ENCODE data around the gene SNCG.

SNCG gene

DNA sequence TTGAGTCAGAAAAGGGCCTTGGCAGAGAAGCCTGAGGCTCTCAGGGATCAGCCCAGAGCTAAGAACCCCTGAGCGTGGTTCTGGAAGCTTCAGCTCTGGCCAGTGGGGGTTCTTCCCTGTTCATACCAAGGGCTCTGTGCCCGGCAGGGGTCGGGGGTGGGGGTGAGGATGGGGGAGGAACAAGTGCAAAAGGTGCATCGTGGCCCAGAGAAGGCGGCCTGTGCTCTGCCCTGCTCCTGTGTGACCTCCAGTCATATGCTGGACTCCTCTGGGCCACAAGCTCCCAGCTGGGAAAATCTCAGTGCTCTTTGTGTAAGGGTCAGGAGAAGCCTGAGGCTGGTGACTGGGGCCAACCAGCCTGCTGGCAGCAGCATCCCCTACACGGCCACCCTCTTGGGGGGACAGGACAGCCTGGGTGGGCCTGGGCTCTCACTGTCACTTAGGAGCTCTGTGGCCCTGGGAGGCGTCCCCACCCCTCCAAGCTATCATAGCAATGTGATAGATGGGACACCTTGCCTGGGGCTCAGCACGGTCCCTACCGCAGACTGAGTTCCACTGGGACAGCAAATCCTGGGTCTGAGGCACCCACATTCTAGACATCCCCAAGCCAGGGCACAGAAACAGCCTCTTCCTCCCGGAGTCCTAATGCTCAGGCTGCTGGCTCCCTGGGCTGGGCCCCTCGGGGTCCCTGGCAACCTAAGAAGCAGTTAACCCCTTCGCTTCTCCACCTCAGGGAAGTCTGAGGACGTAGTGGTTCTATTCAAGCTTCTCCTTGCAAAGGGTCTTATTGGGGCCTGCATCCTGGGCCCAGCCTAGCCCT, 3.5 kb upstream of the SNCG start:
- Histone ChIP-seq H3K36me3 (ENCODE audit: control insufficient read depth, insufficient read depth, low read length) (no peaks in the 10 kb centered on the region), H3K9me3 (ENCODE audit: control insufficient read depth, low read length) (no peaks in the 10 kb centered on the region), H3K4me3 (ENCODE audit: insufficient read depth, low read depth, low read length, poor library complexity, severe bottlenecking) (no peak overlapping the region), H3K27ac (ENCODE audit: insufficient read depth, low read length, poor library complexity, severe bottlenecking) (no peak overlapping the region), H3K27me3 (replicated peaks; ENCODE audit: control insufficient read depth, insufficient read depth, low read length, poor library complexity, severe bottlenecking) (no peaks in the 10 kb centered on the region), H3K4me1 (ENCODE audit: control insufficient read depth, insufficient read depth, low read length, poor library complexity, severe bottlenecking) (peaks cover 21% of the 10 kb centered on the region)
- no peak for DNase-seq

DNA sequence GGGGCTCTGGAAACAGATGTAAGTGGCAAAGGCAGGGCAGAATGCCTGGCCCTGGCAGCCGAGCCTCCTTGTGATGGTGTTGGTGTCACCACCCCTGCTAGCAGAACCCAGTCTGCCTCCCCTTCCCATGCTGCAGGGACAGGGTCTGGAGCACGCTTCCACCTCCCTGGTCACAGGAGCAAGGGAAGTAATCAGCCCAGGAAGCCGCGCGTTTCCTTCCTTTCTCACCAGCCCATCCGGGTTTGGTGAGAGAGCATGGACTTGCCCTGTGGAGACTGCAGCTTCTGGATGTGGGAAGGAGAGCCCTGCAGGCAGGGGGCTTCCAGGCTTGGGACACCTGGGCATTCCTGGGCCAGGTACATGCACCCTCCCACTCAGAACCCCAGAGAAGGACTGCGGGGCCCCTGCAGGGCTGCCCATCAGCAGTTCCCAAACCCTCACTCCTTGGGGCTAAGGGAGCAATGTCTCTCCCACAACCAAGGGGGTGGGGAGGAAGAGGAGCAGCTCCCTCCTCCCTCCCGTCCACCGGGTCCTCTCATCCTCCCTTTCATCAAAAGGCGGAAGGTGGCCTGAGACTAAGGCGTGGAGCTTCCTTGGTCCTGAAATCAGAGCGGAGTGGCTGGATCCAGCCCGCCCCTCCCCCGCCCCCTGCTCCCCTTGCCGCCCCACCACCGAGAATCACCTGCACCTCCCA, 2.8 kb upstream of the SNCG start:
- Histone ChIP-seq H3K4me3 (ENCODE audit: insufficient read depth, low read depth, low read length, poor library complexity, severe bottlenecking) (no peak overlapping the region), H3K27ac (ENCODE audit: insufficient read depth, low read length, poor library complexity, severe bottlenecking) (no peak overlapping the region), H3K4me1 (ENCODE audit: control insufficient read depth, insufficient read depth, low read length, poor library complexity, severe bottlenecking) (peaks cover 13% of the 10 kb centered on the region), H3K27me3 (replicated peaks; ENCODE audit: control insufficient read depth, insufficient read depth, low read length, poor library complexity, severe bottlenecking) (no peaks in the 10 kb centered on the region), H3K36me3 (ENCODE audit: control insufficient read depth, insufficient read depth, low read length) (no peaks in the 10 kb centered on the region), H3K9me3 (ENCODE audit: control insufficient read depth, low read length) (no peaks in the 10 kb centered on the region)
- no peak for DNase-seq

DNA sequence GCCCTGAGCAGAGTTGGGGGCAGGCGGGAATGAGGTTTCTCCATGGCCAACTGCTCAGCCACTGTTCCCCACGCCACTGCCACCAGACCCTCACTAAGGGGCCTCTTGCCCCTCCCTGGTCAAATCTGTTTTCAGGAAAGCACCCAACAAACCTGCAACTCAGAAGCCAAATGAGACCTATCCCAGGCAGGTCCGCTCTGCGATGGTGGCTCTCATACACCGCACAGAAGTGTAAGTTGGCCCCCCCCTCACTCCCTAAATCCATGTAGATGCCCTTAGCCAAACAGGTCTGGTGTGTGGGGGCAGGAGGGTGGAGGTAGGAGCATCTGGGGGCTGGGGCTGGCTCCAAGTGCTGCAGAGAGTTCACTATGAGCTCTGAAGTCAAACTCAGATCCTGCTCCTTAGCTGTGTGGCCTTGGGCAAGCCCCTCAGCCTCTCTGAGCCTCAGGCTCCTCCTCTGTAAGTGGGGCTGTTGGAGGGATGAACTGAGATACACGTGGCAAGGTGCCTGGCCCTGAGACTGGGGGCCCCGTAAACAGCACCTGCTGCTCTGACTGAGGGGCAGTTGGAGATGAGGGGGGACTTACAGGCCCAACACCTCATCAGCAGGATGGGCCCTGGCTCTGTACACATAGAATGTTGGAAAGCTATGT, 2.1 kb upstream of the SNCG start:
- H3K27ac ChIP-seq (ENCODE audit: insufficient read depth, low read length, poor library complexity, severe bottlenecking) = no peak overlapping the region
- no peak overlapping the region for H3K4me3 ChIP-seq (ENCODE audit: insufficient read depth, low read depth, low read length, poor library complexity, severe bottlenecking)
- H3K36me3 ChIP-seq (ENCODE audit: control insufficient read depth, insufficient read depth, low read length) = no peaks in the 10 kb centered on the region
- peaks cover 6% of the 10 kb centered on the region for H3K4me1 ChIP-seq (ENCODE audit: control insufficient read depth, insufficient read depth, low read length, poor library complexity, severe bottlenecking)
- no peaks in the 10 kb centered on the region for H3K27me3 ChIP-seq (replicated peaks; ENCODE audit: control insufficient read depth, insufficient read depth, low read length, poor library complexity, severe bottlenecking)
- no peak for DNase-seq
- H3K9me3 ChIP-seq (ENCODE audit: control insufficient read depth, low read length) = no peaks in the 10 kb centered on the region

DNA sequence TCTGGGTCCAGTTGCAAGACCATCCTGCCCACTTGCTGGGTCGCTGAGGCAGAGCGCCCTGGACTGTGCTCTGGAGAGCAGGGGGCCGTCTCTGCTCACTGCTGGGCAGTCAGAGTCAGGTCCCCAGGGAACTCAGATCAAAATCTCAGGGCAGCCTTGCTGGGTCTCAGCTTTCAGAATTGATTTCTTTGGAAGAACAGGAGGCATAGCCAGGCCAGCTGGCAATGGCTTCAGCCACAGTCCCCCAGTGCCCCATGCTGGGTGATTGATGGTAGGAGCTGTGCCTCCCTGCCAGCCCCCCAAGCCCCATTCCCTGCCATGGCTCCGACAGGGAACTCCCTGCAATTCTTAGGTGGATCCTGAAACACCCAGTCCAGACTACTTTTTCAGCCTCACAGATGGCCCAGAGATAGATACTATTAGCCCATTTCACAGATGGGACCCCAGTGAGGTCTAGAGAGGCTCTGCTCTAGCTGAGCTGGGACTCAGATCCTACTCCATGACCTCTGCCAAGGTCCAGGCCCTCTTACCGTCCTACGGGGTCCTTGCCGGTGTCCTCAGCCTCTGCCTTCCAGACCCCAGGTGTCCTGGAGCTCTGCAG, 1.5 kb upstream of the SNCG start:
- Histone ChIP-seq H3K27me3 (replicated peaks; ENCODE audit: control insufficient read depth, insufficient read depth, low read length, poor library complexity, severe bottlenecking) (no peaks in the 10 kb centered on the region), H3K36me3 (ENCODE audit: control insufficient read depth, insufficient read depth, low read length) (no peaks in the 10 kb centered on the region), H3K27ac (ENCODE audit: insufficient read depth, low read length, poor library complexity, severe bottlenecking) (no peak overlapping the region), H3K4me3 (ENCODE audit: insufficient read depth, low read depth, low read length, poor library complexity, severe bottlenecking) (no peak overlapping the region), H3K9me3 (ENCODE audit: control insufficient read depth, low read length) (no peaks in the 10 kb centered on the region), H3K4me1 (ENCODE audit: control insufficient read depth, insufficient read depth, low read length, poor library complexity, severe bottlenecking) (peaks cover 5% of the 10 kb centered on the region)
- DNase-seq = no peak

DNA sequence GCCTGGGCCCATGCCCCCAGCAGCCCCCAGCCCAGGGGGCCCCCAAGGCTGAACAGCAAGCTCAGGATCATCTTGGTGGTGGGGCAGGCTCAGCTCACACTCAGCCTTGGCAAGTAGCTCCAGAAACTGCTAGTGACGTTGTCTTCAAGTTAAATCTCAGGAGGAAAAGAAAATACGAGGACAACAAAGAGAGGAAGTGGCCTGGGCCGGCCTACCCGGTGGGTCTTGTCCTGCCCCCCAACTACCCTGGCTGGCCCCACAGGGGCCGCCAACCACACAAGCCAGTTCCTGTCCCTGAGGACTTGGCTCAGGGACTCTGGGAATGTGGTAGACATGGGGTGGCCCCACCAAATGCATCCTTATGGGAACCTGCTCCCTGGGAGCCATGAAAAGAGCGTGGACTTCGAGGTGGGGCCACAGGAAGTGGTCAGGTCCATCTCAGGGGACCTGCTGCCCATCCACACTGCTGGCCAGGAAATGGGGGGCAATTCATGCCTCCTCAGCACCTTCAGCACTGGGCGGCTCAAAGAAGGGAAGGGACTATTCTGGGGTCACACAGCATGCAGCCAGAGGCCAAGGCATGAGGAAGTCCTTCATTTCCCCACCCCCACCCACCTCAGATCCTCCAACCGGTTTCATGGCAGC, 806 bp upstream of the SNCG start, which contains the start of gene MMRN2:
Gene MMRN2, minus strand, starts transcription at position 145 of the 645 bp plus-strand sequence. Its CDS starts 74 bp downstream, at position 71.
- DNase-seq = no peak
- Histone ChIP-seq H3K9me3 (ENCODE audit: control insufficient read depth, low read length) (no peaks in the 10 kb centered on the region), H3K27ac (ENCODE audit: insufficient read depth, low read length, poor library complexity, severe bottlenecking) (no peak within 1 kb of the TSS), H3K4me3 (ENCODE audit: insufficient read depth, low read depth, low read length, poor library complexity, severe bottlenecking) (no peak within 1 kb of the TSS), H3K4me1 (ENCODE audit: control insufficient read depth, insufficient read depth, low read length, poor library complexity, severe bottlenecking) (peaks cover 5% of the 10 kb centered on the region), H3K36me3 (ENCODE audit: control insufficient read depth, insufficient read depth, low read length) (no peaks in the 10 kb centered on the region), H3K27me3 (replicated peaks; ENCODE audit: control insufficient read depth, insufficient read depth, low read length, poor library complexity, severe bottlenecking) (no peaks in the 10 kb centered on the region)

DNA sequence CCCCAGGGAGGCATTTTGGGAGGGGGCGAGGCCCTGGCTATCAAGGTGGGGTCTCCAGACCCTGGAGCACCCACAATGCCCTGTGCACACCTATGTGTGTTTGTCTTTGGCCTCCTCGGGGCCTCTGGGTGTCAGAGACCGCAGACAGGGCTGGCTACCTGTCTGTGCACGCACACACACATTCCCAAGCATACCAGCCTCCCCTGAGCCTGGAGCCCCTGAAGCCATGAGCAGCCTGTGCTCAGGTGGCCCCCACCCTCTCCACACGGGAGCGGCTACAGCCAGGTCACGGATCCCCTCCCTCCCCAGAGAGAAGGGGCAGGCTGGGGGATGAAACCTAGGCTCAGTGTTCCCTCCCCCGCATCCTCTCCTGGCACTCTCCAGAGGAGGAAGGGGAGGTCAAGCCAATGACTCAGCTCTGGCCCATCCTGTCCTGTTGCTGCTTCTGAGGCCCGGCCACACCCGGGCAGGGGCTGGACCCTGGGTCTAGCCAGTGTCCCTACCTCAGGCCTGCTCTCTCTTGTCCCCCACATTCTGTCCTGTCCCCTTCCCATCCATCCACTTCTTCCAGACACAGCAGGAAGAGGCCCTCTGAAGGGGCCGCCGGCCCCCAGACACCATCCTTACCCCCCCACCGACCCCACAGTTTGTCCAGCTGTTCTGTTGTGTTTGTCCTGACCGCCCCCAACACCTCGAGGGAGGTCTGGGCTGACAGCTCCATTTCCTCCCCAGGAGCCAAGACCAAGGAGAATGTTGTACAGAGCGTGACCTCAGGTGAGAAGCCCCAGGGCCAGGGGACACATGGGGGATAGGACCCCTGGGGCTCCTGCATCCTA, 720 bp downstream of the SNCG start:
- Histone ChIP-seq H3K27ac (ENCODE audit: insufficient read depth, low read length, poor library complexity, severe bottlenecking) (no peak overlapping the region), H3K36me3 (ENCODE audit: control insufficient read depth, insufficient read depth, low read length) (no peaks in the 10 kb centered on the region), H3K4me3 (ENCODE audit: insufficient read depth, low read depth, low read length, poor library complexity, severe bottlenecking) (no peak overlapping the region), H3K4me1 (ENCODE audit: control insufficient read depth, insufficient read depth, low read length, poor library complexity, severe bottlenecking) (peaks cover 5% of the 10 kb centered on the region), H3K27me3 (replicated peaks; ENCODE audit: control insufficient read depth, insufficient read depth, low read length, poor library complexity, severe bottlenecking) (no peaks in the 10 kb centered on the region), H3K9me3 (ENCODE audit: control insufficient read depth, low read length) (no peaks in the 10 kb centered on the region)
- no peak for DNase-seq

DNA sequence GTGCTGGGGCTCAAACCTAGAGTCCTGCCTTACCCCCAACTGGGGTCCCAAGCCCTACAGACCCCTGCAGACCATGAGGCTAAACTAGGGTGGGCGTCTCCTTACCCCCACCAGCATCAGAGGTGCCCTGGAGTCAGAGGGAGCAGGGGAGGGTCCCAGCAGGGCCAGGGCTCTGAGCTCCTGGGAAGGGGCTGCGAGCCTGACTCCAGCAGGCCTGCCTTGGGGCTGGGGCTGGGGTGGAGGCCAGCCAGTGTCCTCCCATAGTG, 1.3 kb downstream of the SNCG start:
- no peaks in the 10 kb centered on the region for H3K27me3 ChIP-seq (replicated peaks; ENCODE audit: control insufficient read depth, insufficient read depth, low read length, poor library complexity, severe bottlenecking)
- H3K36me3 ChIP-seq (ENCODE audit: control insufficient read depth, insufficient read depth, low read length) = no peaks in the 10 kb centered on the region
- no peak for DNase-seq
- no peak overlapping the region for H3K27ac ChIP-seq (ENCODE audit: insufficient read depth, low read length, poor library complexity, severe bottlenecking)
- no peaks in the 10 kb centered on the region for H3K9me3 ChIP-seq (ENCODE audit: control insufficient read depth, low read length)
- no peak overlapping the region for H3K4me3 ChIP-seq (ENCODE audit: insufficient read depth, low read depth, low read length, poor library complexity, severe bottlenecking)
- peaks cover 5% of the 10 kb centered on the region for H3K4me1 ChIP-seq (ENCODE audit: control insufficient read depth, insufficient read depth, low read length, poor library complexity, severe bottlenecking)

DNA sequence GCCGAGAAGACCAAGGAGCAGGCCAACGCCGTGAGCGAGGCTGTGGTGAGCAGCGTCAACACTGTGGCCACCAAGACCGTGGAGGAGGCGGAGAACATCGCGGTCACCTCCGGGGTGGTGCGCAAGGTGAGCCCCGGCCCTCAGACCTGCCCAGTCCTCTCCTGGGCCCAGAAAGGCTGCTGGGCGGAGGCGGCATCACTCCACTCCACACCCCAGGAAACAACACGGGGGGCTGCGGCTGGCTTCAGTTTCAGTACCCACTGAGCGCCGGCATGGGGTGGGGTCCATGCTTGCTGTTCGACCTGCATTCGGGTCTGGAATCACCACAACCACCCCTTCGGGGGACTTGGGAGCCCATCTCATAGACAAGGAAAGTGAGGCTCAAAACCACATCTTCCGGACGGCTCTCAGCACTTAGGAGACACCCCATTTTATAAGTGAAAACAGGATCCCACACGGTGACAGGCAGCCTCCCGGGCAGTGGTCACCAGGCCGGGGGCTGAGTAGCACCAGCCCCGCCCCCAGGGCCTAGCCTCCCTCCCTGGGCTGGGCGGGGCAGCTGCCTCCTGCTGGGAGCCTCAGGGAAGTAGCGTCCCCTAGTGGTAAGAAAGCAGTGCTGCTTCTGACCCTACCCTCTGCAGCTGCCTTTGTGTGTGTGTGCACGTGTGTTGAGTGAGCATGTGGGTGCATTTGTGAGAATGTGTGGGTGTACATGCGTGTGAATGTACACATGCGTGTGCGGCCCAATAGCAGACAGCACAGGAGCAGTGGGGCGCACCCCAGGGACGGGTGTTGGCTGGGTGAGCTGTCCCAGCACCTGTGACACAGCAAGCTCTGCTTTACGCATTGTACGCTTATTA, 1.8 kb downstream of the SNCG start:
- no peak overlapping the region for H3K27ac ChIP-seq (ENCODE audit: insufficient read depth, low read length, poor library complexity, severe bottlenecking)
- H3K27me3 ChIP-seq (replicated peaks; ENCODE audit: control insufficient read depth, insufficient read depth, low read length, poor library complexity, severe bottlenecking) = no peaks in the 10 kb centered on the region
- H3K9me3 ChIP-seq (ENCODE audit: control insufficient read depth, low read length) = no peaks in the 10 kb centered on the region
- no peaks in the 10 kb centered on the region for H3K36me3 ChIP-seq (ENCODE audit: control insufficient read depth, insufficient read depth, low read length)
- no peak overlapping the region for H3K4me3 ChIP-seq (ENCODE audit: insufficient read depth, low read depth, low read length, poor library complexity, severe bottlenecking)
- peak in 1 of 3 donors; percentile 32 for DNase-seq
- peaks cover 5% of the 10 kb centered on the region for H3K4me1 ChIP-seq (ENCODE audit: control insufficient read depth, insufficient read depth, low read length, poor library complexity, severe bottlenecking)
